Measurements from ENCODE around the gene PDGFD. TPM values are rescaled to one million over a fixed set of nuclear protein-coding genes. Genes with fewer than 3 reads are reported as not detected.
A peak's percentile ranks its signal among the peaks of the same experiment; 100 is the strongest.

The PDGFD gene
- total RNA-seq, result under 0.01 and 0.53 TPM in 2 replicates

DNA sequence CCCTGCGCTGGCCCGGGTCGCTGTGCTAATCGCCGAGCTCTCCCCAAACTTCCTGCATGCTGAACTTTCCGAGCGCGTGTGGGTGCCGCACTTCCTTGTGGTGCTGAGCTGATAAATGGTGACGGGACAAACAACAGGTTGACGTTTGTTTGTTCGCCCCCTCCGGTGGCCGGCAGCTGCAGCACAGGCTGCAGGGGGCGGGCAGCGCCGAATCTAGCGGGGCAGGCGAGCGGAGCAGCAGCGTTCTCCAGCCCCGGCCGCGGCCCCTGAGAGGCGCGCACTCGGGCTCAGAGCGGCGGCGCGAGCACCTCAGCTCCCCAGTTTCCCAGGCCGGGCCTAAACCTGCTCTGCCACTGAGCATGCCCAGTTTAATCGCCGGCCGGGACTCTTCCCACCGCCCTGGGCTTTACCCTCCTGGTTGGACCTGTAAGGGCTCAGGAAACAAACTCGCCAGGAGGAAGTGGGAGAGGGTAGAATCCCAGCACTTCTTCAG lies at the start of gene PDGFD:
TSS of gene PDGFD (minus strand) at position 120 of the 493 bp plus-strand sequence.
- H3K27me3 ChIP-seq (ENCODE audit: control insufficient read depth, insufficient read depth, low read length), result no peaks in the 10 kb centered on the region
- no peak for FAIRE-seq
- no peaks in the 10 kb centered on the region for H3K36me3 ChIP-seq (ENCODE audit: control insufficient read depth, insufficient read depth, low read length)
- H3K4me3 ChIP-seq (ENCODE audit: low read depth, low read length), result peak within 1 kb of the TSS; percentile 38
- peak; percentile 33 for TF ChIP-seq CTCF (IDR thresholded peaks at IDR 0.05; ENCODE audit: insufficient read depth, low read length, severe bottlenecking)
- peak; percentile 44 for DNase-seq (ENCODE audit: low read depth)

DNA sequence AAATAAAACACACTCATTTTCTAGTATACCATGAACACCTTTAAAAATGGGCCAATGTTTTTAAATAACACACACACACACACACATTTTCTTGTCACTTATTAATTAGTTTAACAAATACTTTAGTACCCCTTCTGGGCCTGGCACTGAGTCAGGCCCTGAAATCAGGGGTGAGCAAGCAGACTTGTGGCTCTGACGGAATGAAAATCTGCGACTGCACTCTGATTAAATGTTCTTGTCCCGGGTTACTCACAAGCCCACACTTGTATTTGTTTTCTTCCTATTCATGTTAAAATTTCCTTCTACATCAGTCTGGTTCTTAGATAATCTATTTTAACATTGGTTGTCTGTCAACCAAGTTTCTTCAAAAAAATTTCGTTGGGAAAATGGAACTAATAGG lies 43.0 kb upstream of the PDGFD start:
- FAIRE-seq (no peak), DNase-seq (ENCODE audit: low read depth) (peak; percentile 59)
- no peak overlapping the region for H3K4me3 ChIP-seq (ENCODE audit: low read depth, low read length)
- H3K27me3 ChIP-seq (ENCODE audit: control insufficient read depth, insufficient read depth, low read length), result no peaks in the 10 kb centered on the region
- no peaks in the 10 kb centered on the region for H3K36me3 ChIP-seq (ENCODE audit: control insufficient read depth, insufficient read depth, low read length)
- no peak for TF ChIP-seq CTCF (IDR thresholded peaks at IDR 0.05; ENCODE audit: insufficient read depth, low read length, severe bottlenecking)

GRCh38 chr11:104205838-104206237 lies 41.9 kb upstream of the PDGFD start:
- TF ChIP-seq CTCF (IDR thresholded peaks at IDR 0.05; ENCODE audit: insufficient read depth, low read length, severe bottlenecking), result no peak
- Histone ChIP-seq H3K27me3 (ENCODE audit: control insufficient read depth, insufficient read depth, low read length) (no peaks in the 10 kb centered on the region), H3K36me3 (ENCODE audit: control insufficient read depth, insufficient read depth, low read length) (no peaks in the 10 kb centered on the region), H3K4me3 (ENCODE audit: low read depth, low read length) (no peak overlapping the region)
- DNase-seq (ENCODE audit: low read depth) (no peak), FAIRE-seq (no peak)

- H3K4me3 ChIP-seq (ENCODE audit: low read depth, low read length), result no peak overlapping the region
- DNase-seq (ENCODE audit: low read depth), result no peak
- no peak for FAIRE-seq
- TF ChIP-seq CTCF (IDR thresholded peaks at IDR 0.05; ENCODE audit: insufficient read depth, low read length, severe bottlenecking), result no peak
- no peaks in the 10 kb centered on the region for H3K36me3 ChIP-seq (ENCODE audit: control insufficient read depth, insufficient read depth, low read length)
- no peaks in the 10 kb centered on the region for H3K27me3 ChIP-seq (ENCODE audit: control insufficient read depth, insufficient read depth, low read length)
These were observed 36.7 kb upstream of the PDGFD start for GRCh38 chr11:104200688-104201087.

GRCh38 chr11:104199053-104199452 lies 35.1 kb upstream of the PDGFD start:
- FAIRE-seq, result no peak
- Histone ChIP-seq H3K27me3 (ENCODE audit: control insufficient read depth, insufficient read depth, low read length) (no peaks in the 10 kb centered on the region), H3K36me3 (ENCODE audit: control insufficient read depth, insufficient read depth, low read length) (no peaks in the 10 kb centered on the region), H3K4me3 (ENCODE audit: low read depth, low read length) (no peak overlapping the region)
- no peak for TF ChIP-seq CTCF (IDR thresholded peaks at IDR 0.05; ENCODE audit: insufficient read depth, low read length, severe bottlenecking)
- no peak for DNase-seq (ENCODE audit: low read depth)

DNA sequence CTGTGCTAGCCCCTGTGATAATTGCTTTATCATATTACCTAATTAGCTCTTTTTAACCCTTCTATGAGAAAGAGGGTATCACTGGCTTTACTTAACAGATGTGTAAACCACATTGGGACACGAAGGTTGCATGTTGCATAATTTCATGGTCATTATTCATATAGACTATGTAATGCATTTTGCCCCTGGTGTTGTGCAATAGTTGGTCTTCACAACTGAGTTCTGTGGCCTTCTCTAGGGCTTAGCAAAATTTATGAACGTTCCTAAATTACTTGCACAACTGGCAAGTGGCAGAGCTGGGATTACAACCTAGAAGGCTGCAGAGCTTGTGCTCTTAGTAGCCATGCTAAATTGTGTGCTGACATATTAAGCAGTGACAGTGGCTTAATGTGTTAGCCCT lies 34.6 kb upstream of the PDGFD start:
- FAIRE-seq (no peak), DNase-seq (ENCODE audit: low read depth) (peak; percentile 31)
- H3K4me3 ChIP-seq (ENCODE audit: low read depth, low read length), result no peak overlapping the region
- H3K36me3 ChIP-seq (ENCODE audit: control insufficient read depth, insufficient read depth, low read length), result no peaks in the 10 kb centered on the region
- H3K27me3 ChIP-seq (ENCODE audit: control insufficient read depth, insufficient read depth, low read length), result no peaks in the 10 kb centered on the region
- TF ChIP-seq CTCF (IDR thresholded peaks at IDR 0.05; ENCODE audit: insufficient read depth, low read length, severe bottlenecking), result no peak
